Prostate gland (tissue), 1 donor: ENCODE measurements around the gene SPNS3.

Experiments used
- POLR2A ChIP-seq: fragments of 450-650 bp; IDR thresholded peaks from one replicate; pipeline ENCODE4 v1.6.1; 2016; ENCODE audit warnings: antibody characterized with exemption, mild to moderate bottlenecking
- POLR2AphosphoS5 ChIP-seq: sonication (generic); formaldehyde crosslinking; IDR thresholded peaks from one replicate; pipeline ENCODE4 v1.6.1; 2017; ENCODE audit warnings: antibody characterized with exemption

GRCh38 chr17:4450710-4451316 lies 17.1 kb downstream of the SPNS3 start:
- no peak for TF ChIP-seq POLR2A
- TF ChIP-seq POLR2AphosphoS5 = no peak
